Stimulated activated CD8-positive, alpha-beta memory T cell treated with anti-CD3 and anti-CD28 coated beads, Interleukin-15, amount 100 ng/mL, for 24 hours (primary cell): ENCODE data around the gene CUX1.
"Not testable (repeated sequence)": the region's sequence is repeated elsewhere in the genome, so short reads cannot be mapped to it uniquely, and the experiment has no call there.

ENCODE experiments used
- DNase-seq: peaks from one replicate; pipeline ENCODE4 v3.0.0-alpha.2; 2020; ENCODE audit warnings: low read depth

CUX1 gene

DNA sequence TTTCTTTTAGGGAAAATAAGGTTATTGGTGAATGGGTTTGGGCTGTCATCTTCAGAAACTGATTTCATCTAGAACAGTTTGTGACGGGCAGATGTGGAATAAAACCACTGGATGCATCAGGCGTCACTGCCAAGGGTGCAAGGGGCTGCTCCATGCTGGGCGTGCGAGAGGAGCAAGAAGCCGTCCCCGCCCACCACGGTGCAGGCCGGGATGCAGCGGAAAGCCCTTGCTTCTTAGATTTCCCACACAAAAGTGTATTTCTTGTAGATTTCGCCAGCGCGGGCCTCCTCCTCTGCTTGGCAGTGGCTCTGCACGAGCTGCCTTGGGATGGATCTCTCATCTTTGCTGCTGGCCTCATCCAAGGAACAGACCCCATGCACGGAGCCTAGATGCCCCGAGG, 189.3 kb downstream of the CUX1 start:
- no peak for DNase-seq

DNA sequence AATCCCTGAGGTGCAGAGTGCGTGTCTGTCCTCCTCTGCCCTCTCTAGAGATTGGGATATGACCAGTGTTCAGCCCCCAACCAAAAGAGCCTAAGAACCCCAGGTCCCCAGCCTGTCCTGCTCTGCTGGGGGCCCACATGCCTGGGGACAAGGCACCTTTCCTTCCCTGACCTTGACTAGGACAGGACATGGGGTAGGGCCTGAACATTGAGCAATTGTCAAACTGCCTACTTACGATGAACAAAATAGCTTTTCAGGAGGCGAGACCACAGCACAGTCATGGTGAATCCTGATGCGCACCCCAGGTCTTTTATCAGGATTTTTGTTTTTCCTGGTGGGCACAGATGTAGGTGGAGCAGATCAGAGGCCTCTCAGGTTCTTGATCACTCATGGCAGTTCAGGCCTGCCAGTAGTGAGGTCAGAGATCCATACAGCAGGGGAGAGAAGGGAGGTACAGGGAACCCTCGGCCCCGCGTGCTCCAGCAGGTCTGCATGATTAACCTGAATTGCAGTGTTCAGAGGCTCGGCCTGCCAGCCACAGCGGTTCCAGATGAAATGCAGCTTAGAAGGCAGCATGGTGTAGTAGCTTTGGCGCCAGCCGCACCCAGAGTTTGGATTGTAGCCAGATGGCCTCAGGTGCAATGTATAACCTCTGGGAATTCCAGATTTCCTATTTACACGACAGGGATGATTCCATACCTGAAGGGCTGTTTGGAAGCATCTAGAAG, 191.3 kb downstream of the CUX1 start:
- DNase-seq = no peak

DNA sequence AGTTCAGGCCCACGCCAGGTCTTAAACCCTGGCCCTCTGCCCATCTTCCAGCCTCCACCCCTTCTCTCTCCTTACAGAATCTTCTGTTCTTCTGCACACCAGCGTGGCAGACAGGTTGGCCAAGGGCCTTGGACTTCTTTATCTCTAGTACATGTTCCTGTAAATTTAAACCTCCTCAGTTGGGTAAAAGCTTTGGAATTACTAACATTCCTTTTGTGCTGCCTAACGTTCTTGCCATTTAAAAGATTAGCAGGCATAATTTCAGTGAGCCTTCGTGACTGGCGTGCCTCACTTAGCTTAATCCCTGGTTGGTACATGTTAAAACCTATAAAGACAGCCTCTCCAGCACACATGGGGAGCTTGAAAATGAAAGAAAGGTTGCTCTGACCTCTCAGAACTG, 192.2 kb downstream of the CUX1 start:
- no peak for DNase-seq

DNA sequence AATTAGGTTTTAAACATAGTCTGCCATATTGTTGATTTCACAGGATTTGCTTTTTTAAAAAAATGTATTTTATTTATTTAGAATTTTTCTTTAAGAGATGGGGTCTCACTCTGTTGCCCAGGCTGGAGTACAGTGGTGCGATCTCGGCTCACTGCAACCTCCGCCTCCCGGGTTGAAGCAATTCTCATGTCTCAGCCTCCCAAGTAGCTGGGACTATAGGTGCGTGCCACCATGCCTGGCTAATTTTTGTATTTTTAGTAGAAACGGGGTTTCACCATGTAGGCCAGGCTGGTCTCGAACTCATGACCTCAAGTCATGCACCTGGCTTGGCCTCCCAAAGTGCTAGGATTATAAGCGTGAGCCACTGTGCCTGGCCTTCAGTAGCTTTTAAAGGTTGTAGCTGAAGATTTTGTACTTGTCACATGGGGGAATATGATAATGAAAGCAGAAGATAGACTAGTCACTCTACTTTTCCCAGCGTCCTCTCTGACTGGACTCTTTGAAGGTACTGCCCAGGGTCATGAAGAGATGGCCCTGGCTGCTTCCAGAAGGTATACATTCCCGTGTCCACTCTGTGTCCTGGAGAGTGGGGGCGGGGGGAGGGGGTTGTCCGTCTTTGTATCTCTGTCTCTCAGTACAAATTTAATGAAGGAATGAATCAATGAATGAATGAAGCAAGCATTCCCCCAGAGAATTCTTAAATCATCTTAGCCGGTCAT, 194.8 kb downstream of the CUX1 start:
- DNase-seq = not testable (repeated sequence)

- DNase-seq = no peak
Observed at GRCh38 chr7:102012941-102013461, 195.6 kb downstream of the CUX1 start.

GRCh38 chr7:102018876-102019275, 201.4 kb downstream of the CUX1 start:
- DNase-seq = no peak

- DNase-seq = no peak
Observed at GRCh38 chr7:102019461-102019860, 202.0 kb downstream of the CUX1 start.

DNA sequence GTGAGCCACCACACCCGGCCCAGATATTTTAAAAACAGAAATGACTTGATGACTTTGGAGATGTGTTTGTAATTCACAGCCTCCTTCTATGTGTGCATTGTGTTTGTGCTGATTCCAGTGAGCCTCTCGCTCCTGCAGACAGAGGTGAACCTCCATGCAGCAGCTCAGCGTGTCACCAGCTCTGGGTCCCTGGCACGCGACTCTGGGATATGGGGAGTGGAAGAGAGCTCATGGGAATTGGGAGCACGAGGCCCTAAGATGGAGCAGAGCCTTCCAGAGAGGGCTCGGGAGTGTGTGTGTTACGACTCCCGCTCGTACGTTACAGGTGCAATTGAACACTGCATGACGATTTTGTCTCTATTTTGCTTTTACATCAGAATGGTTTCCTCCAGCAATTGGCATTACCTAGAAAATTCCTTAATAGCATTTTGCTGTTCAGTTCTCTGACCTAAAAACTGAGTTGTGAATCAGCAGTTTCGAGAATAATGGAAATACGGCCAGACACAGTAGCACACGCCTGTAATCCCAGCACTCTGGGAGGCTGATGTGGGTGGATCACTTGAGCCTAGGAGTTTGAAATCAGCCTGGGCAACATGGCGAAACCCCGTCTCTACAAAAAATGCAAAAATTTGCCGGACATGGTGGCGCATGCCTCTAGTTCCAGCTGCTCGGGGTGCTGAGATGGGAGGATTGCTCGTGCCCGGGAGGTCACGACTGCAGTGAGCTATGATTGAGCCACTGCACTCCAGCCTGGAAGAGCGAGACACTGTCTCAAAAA, 204.6 kb downstream of the CUX1 start:
- DNase-seq = no peak

DNA sequence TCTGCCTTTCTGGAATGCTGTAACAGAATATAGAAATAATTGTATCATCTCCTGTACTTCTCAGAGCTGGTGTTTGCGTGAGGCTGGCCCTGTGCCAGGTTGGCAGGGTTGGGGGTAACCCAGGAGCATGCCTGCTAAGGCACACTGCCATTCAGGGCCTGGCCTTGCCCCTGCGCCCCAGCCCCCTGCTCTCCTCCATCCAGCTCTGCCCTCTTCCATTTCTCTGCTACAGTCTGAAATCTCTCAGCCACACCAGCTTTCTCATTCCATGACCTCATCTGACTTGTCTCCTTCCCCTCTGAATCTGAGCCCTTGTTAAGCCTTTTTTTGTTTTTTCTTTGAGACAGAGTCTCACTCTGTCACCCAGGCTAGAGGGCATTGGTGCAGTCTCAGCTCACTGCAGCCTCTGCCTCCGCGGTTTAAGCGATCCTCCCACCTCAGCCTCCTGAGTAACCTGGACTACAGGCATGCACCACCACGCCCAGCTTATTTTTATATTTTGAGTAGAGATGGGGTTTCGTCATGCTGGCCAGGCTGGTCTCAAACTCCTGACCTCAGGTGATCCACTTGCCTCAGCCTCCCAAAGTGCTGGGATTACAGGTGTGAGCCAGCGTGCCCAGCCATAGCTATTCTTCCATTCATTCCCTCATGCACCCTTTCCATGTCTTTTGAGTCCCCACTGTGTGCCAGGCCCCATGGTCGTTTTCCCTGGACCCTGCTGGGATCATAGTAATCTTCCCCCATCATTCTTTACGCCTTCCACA, 206.8 kb downstream of the CUX1 start:
- no peak for DNase-seq

GRCh38 chr7:102024769-102025391, 207.5 kb downstream of the CUX1 start:
- DNase-seq = no peak

DNA sequence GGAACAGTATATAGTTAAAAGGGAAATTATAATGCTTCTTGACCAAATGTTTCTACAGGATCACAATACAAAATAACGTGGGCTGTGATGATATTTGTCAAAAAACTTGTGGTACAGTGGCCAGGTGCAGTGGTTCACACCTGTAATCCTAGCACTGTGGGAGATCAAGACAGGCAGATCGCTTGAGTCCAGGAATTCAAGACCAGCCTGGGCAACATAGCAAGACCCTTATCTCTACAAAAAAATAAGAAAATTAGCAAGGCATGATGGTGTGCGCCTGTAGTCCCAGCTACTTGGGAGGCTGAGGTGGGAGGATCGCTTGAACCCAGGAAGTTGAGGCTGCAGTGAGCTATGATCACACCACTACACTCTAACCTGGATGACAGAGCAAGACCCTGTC, 208.4 kb downstream of the CUX1 start:
- not testable (repeated sequence) for DNase-seq

DNA sequence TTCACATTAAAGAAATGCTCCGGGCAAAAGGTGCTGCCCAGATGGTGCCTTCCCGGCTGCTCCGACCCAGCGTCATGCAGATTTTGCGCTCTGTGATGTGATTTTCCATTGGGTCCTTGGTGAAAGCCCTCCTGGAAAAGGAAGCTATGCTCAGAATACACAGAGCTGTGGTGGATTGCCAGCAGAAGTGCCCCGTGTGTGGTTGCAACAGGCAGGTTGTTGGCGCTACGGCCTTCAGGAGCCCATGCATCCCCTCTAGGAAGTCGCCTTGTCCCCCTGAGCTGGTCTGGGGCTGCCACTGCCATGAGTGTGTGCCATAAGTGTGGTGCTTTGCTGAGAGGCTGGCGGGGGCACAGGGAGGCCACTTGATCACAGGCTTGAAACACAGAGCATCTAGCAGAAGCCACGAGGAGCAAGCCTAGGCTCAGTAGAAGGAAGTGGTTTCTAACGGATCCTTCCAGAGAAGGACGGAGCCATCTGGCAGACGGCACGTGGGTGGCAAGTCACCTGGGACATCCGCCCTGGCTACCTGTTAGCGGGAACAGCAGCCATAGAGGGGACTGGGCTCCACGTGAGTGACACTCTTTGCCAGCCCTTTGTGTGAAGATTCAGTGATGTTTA, 210.9 kb downstream of the CUX1 start:
- no peak for DNase-seq

- DNase-seq = no peak
Observed at GRCh38 chr7:102029616-102030015, 212.2 kb downstream of the CUX1 start.

DNA sequence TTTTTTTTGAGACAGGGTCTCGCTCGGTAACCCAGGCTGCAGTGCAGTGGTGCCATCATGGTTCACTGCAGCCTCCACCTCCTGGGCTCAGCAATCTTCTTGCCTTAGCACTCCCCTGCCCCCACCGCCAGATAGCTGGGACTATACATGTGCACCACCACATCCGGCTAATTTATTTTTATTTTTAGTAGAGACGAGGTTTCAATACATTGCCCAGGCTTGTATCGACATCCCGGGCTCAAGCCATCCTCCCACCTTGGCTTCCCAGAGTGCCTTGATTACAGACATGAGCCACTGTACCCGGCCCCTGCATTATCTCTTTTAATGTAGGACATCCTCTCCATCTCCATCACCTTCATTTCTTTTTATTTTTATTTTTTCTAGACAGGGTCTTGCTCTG, 213.3 kb downstream of the CUX1 start:
- DNase-seq = no peak

DNA sequence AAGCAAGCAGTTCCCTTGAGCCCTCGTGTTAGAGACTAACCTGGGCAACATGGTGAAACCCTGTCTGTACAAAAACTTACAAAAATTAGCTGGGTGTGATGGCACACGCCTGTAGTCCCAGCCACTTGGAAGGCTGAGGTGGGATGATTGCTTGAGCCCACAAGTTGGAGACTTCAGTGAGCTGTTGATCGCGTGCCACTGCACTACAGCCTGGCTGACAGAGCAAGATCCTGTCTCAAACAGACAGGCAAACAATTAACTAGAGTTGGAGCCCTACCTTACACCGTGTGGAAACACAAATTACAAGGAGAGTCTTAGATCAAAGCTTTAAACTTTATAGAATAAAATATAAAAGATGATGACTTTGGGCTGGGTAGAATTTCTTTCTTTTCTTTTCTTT, 219.5 kb downstream of the CUX1 start:
- DNase-seq = no peak

DNA sequence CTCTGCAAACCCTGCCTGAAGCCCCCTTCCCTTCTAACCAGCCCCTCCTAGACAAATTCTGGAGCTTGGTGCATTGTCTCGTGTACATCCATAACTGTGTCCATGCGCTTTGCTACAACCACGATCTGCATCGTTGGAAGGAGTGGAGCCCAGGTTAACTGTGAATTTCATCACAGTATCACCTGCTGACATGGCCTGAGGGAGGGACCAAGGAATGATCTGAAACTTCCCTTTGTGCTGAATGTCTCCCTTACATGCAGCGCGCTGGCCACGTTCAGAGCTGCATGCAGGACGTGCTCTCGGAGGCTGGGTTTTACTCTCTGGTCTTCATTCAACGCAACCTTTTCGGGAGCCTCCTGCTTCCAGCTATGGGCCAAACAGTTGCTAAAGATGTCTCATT, 222.3 kb downstream of the CUX1 start:
- no peak for DNase-seq

- no peak for DNase-seq
Observed at GRCh38 chr7:102040569-102040968, 223.1 kb downstream of the CUX1 start.

DNA sequence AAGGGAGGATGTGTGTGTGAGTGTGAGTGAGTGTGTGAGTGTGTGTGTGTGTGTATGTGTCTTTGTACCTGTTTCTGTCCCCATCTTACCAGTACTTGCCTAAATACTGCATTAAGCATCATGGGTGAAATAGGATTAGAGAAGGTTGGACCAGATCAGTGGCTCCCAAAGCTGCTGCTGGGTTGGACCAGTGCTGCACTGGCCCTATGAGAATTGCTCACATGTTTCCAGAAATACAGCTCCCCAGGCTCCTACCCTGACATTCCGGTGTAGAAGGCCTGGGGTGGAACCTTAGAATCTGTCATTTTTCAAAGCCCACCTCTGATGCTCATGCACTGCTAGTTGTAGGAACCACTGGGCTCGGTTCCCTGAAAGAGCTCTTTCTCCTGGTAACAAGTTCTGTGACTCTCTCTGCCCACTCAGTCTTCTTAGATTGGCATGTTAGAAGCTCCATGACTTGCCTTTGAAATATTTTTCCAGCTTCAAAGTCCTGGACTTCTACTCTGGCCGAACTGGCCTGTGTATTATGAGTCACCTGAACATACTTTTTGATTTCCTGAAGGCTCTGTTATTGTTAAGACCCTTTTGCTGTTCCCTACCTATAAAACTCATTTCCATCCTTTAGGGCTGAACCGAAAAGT, 224.7 kb downstream of the CUX1 start:
- no peak for DNase-seq

DNA sequence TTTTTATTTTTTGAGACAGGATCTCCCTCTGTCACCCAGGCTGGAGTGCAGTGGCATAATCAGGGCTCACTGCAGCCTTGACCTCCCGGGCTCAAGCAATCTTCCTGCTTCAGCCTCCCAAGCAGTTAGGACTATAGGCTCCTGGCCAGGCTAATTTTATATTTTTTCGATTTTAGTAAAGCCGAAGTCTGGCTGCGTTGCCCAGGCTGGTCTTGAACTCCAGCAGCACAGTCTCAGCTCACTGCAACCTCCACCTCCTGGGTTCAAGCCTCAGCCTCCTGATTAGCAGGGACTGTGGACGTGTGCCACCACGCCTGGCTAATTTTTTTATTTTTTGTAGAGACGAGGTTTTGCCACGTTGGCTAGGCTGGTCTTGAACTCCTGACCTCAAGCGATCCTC, 225.4 kb downstream of the CUX1 start:
- DNase-seq = not testable (repeated sequence)

- DNase-seq = no peak
Observed at GRCh38 chr7:102044641-102044983, 227.2 kb downstream of the CUX1 start.
